IPS-NIHi11 (cell line): ENCODE measurements around the gene DMAC2L.

Experiments used
- DNase-seq: peaks from one replicate; pipeline ENCODE4 v3.0.0; 2012; ENCODE audit warnings: mixed read lengths, low spot score

Gene DMAC2L

GRCh38 chr14:50331596-50331995 is 19.5 kb downstream of the DMAC2L start:
- DNase-seq, result no peak

GRCh38 chr14:50333014-50333509 is 20.9 kb downstream of the DMAC2L start:
- DNase-seq, result no peak

- DNase-seq, result no peak
These were observed 22.1 kb downstream of the DMAC2L start for GRCh38 chr14:50334211-50334610.

GRCh38 chr14:50335389-50335788 is 23.3 kb downstream of the DMAC2L start:
- DNase-seq, result peak; percentile 74

- DNase-seq, result peak; percentile 28
These were observed 24.1 kb downstream of the DMAC2L start for GRCh38 chr14:50335989-50336824.

- DNase-seq, result no peak
These were observed 26.5 kb downstream of the DMAC2L start for GRCh38 chr14:50338587-50338986.

- no peak for DNase-seq
These were observed 27.2 kb downstream of the DMAC2L start for GRCh38 chr14:50339178-50339804.

- DNase-seq, result no peak
These were observed 27.9 kb downstream of the DMAC2L start for GRCh38 chr14:50340045-50340444.

GRCh38 chr14:50340963-50341362 is 28.8 kb downstream of the DMAC2L start:
- peak; percentile 43 for DNase-seq

- peak; percentile 59 for DNase-seq
These were observed 30.3 kb downstream of the DMAC2L start for GRCh38 chr14:50342221-50343078.

- no peak for DNase-seq
These were observed 31.3 kb downstream of the DMAC2L start for GRCh38 chr14:50343434-50343833.

- no peak for DNase-seq
These were observed 32.1 kb downstream of the DMAC2L start for GRCh38 chr14:50344116-50344775.

GRCh38 chr14:50344876-50345563 is 32.9 kb downstream of the DMAC2L start:
- DNase-seq, result no peak

GRCh38 chr14:50345846-50346422 is 33.8 kb downstream of the DMAC2L start:
- DNase-seq, result no peak

GRCh38 chr14:50347521-50347920 is 35.4 kb downstream of the DMAC2L start:
- peak; percentile 23 for DNase-seq

GRCh38 chr14:50348933-50349332 is 36.8 kb downstream of the DMAC2L start:
- no peak for DNase-seq

GRCh38 chr14:50350975-50351374 is 38.9 kb downstream of the DMAC2L start:
- no peak for DNase-seq

- DNase-seq, result no peak
These were observed 40.5 kb downstream of the DMAC2L start for GRCh38 chr14:50352584-50352983.

GRCh38 chr14:50353126-50353525 is 41.0 kb downstream of the DMAC2L start:
- no peak for DNase-seq

- DNase-seq, result no peak
These were observed 42.4 kb downstream of the DMAC2L start for GRCh38 chr14:50354527-50354926.

- no peak for DNase-seq
These were observed 43.6 kb downstream of the DMAC2L start for GRCh38 chr14:50355692-50356091.
